GM21423 (cell line): ENCODE results near the gene SLC22A9.

ENCODE experiments used
- ATAC-seq: cut with Tn5 transposase; IDR thresholded peaks from one replicate; pipeline ENCODE4 v1.9.1; 2021; ENCODE audit warnings: mild to moderate bottlenecking, moderate library complexity; ENCODE audit not compliant: unreplicated experiment

SLC22A9 gene

DNA sequence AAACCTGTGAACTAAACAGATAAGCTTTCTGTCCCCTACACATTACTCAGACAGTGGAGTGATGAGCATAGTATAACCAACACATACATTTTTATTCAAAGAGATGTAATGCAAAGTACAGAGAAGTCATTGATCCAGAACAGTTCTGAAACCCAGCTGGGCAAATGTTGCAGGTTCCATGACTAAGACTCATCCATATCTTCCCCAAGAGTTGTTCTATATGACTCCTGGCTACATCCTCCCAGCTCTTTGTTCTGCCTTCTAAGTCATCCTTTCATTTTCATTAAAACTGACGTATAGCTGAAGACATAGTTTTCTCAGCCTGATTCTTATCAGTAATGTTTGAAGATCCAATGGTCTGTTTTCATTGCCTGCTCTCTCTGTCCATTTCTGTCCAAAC lies 74.1 kb downstream of the SLC22A9 start:
- no peak for ATAC-seq

DNA sequence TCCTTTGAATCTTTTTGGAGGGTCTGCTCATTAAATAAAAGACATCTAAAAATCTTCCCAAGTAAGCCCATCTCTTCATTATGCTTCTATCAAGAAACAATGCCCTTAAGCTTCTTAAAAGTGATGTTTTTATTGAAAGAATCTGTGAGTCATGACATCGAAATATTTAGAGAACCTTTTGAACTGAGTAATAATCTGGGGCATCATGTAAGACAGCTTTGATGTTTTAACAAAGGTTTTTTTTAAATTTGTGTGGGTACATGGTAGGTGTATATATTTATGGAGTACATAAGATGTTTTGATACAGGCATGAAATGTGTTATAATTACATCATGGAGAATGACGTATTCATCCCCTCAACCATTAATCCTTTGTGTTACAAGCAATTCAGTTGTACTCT lies 74.6 kb downstream of the SLC22A9 start:
- ATAC-seq = no peak

DNA sequence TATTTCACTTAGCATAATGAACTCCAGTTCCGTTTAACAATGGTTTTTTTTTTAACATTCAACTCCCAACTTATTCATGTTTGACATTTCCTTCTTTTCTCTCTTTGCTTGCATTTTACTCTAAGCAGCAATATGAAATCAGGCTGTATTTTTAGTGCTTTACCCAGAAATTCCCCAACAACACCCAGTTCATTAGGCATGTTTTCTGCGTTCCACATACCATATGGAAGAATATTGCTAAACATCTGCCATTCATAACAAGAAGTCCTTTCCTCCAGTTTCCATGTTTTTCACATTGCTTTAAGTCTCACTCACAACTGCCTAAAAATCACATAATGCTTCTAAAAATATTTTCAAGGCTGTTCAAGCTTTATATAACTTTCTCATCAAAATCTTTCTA lies 75.5 kb downstream of the SLC22A9 start:
- ATAC-seq = no peak

DNA sequence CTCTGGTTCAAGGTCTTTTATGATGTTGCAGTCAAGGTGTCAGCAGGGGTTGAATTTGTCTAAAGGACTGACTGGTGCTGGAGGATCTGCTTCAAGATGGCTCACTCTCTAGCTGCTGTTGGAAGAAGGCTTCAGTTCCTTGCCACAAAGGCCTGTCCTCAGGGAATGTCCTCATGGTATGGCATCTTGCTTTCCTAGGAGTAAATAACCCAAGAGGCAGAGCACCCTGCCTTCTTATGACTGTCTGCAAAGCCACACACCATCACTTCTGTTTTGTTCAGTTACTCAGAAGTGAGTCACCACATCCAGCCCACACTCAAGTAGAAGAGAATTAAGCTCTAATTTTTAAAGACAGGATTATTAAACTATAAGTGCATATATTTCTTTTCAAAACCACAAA lies 76.1 kb downstream of the SLC22A9 start:
- no peak for ATAC-seq

DNA sequence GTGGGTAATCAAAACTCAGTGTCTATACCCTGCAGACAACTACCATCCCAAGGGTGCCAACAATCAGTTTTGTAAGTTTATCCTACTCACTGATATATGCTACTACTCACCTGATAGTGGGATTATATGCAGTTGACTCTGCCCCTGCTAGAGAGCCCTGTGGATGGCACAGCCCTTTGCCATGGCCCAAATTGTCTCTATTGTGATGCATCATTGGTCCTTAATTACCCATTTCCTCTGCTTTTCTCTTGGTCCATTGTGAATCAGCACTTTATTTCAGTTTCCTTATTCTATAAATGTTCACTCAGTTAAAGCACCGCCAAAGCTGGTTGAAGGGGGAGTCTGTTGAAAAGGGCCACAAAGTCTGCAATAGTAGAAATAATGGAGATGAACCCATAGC lies 79.1 kb downstream of the SLC22A9 start:
- ATAC-seq = no peak

DNA sequence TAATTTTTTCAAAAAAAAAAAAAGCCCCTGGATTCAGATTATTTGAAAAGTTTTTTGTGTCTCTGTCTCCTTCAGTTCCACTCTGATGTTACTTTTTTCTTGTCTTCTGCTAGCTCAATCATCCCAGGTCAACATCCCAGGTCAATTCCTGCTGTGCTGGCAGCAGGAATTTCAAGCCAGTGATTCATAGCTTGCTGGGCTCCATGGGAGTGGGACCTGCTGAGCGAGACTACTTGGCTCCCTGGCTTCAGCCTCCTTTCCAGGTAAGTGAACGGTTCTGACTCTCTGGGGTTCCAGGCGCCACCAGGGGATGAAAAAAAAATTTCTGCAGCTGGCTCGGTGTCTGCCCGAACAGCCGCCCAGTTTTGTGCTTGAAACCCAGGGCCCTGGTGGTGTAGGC lies 90.0 kb downstream of the SLC22A9 start:
- ATAC-seq = no peak
